Left lung (tissue), 10 donors: ENCODE measurements around the gene TCEA3. TPM values are rescaled to one million over a fixed set of nuclear protein-coding genes. Genes with fewer than 3 reads are reported as not detected.
A peak's percentile ranks its signal among the peaks of the same experiment; 100 is the strongest.

ENCODE experiments used
- ATAC-seq: fragments of 200-7000 bp; cut with Tn5 transposase; one replicate; pipeline ENCODE4 v1.9.1; 2020; ENCODE audit warnings: moderate library complexity
- DNase-seq, 4 donors: peaks; one replicate each; pipeline ENCODE4 v3.0.0-alpha.2; 2013 to 2020
- H3K27ac ChIP-seq, 2 donors: fragments of 200-600 bp; sonication (generic) in 1 of 2; one replicate each; pipeline versions ENCODE4 v1.5.0 to v1.8.0; 2020 to 2021
- H3K27me3 ChIP-seq, 2 donors: fragments of 200-600 bp; sonication (generic) in 1 of 2; one replicate each; pipeline versions ENCODE4 v1.5.0 to v1.8.0; 2020 to 2021
- H3K36me3 ChIP-seq, 2 donors: fragments of 200-600 bp; sonication (generic) in 1 of 2; one replicate each; pipeline versions ENCODE4 v1.5.0 to v1.8.0; 2020 to 2021
- H3K4me1 ChIP-seq, 2 donors: fragments of 200-600 bp; one replicate each; pipeline ENCODE4 v1.8.0; 2021
- H3K4me3 ChIP-seq, 2 donors: fragments of 200-600 bp; sonication (generic) in 1 of 2; one replicate each; pipeline versions ENCODE4 v1.5.0 to v1.8.0; 2020 to 2021; ENCODE audit warnings: mild to moderate bottlenecking in 1 of 2
- H3K9me3 ChIP-seq, 2 donors: fragments of 200-600 bp; sonication (generic) in 1 of 2; one replicate each; pipeline versions ENCODE4 v1.5.0 to v1.8.0; 2020 to 2021
- CTCF ChIP-seq, 2 donors: fragments of 200-600 bp; sonication (generic) in 1 of 2; IDR thresholded peaks; one replicate each; pipeline versions ENCODE4 v1.5.0 to v1.8.0; 2021; ENCODE audit warnings: antibody characterized with exemption in 2 of 2
- intact Hi-C, 2 donors: fragments of 100-400 bp; cut with DNase I; formaldehyde crosslinking; loops; one replicate each; pipeline versions ENCODE4 v1.11.2 to v1.14.2; 2022
- polyA plus RNA-seq, 6 donors: library from polyadenylated mRNA; unstranded; fragments of 120-200 nt; gene quantifications; one replicate each; pipeline ENCODE4 v1.2.1, GENCODE V29; 2013; ENCODE audit not compliant: insufficient read length in 6 of 6
- total RNA-seq, 2 donors: library from RNA; stranded (reverse); fragmentation: NEBNext Ultra II Directional; extraction: Animal tissue kit (Norgen Biotek cat#: 25700); gene quantifications; one replicate each; pipeline ENCODE4 v1.2.1, GENCODE V29; 2021
- donor health status: DM: no; HTN: yes; CAD: no.
- donor health status: DM: no; HTN: no; CAD: no.

TCEA3 gene
- total and polyA plus RNA-seq, 8 donors = 15.5 to 43.2 (median 28.0) TPM

- Histone ChIP-seq H3K9me3 (no peaks in the 10 kb centered on the region), H3K27me3 (no peaks in the 10 kb centered on the region), H3K36me3 (peaks cover 0 to 4% of the 10 kb centered on the region in 2 donors), H3K4me1 (peaks cover 6 to 23% of the 10 kb centered on the region in 2 donors), H3K27ac (no peak overlapping the region), H3K4me3 (no peak overlapping the region)
- ATAC-seq (no peak), DNase-seq (no peak)
- intact Hi-C loops = no loop called here
- TF ChIP-seq CTCF (IDR thresholded peaks at IDR 0.05) = no peak
Observed at GRCh38 chr1:23449306-23449705, 24.8 kb upstream of the TCEA3 start.

GRCh38 chr1:23448846-23449245 lies 24.3 kb upstream of the TCEA3 start:
- H3K9me3 ChIP-seq = no peaks in the 10 kb centered on the region
- ATAC-seq = no peak
- peaks cover 0 to 4% of the 10 kb centered on the region in 2 donors for H3K36me3 ChIP-seq
- H3K4me1 ChIP-seq = peaks cover 7 to 26% of the 10 kb centered on the region in 2 donors
- intact Hi-C loops = no loop called here
- no peak overlapping the region for H3K4me3 ChIP-seq
- H3K27ac ChIP-seq = no peak overlapping the region
- no peaks in the 10 kb centered on the region for H3K27me3 ChIP-seq
- no peak for TF ChIP-seq CTCF (IDR thresholded peaks at IDR 0.05)
- DNase-seq = no peak

DNA sequence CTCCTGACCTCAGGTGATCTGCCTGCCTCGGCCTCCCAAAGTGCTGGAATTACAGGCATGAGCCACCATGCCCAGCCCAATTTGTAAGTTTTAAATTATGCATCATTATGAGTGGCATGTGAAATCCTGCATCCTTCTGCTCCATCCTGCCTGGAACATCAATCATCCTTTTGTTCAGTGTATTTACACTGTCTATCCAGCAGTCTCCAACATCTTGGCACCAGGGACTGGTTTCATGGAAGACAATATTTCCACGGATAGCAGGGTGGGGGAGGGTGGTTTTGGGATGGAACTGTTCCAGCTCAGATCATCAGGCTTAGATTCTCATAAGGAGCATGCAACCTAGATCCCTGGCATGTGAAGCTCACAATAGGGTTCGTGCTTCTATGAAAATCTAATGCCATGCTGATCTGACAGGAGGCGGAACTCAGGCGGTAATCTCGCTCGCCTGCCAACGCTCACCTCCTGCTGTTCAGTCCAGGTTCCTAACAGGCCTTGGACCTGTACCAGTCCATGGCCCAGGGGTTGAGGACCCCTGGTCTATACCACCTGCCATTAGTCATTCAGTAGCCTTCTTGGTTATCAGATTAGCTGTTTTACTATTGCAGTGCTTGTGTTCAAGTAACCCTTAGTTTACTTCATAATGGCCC lies 22.2 kb upstream of the TCEA3 start:
- ATAC-seq (no peak), DNase-seq (no peak)
- no peak for TF ChIP-seq CTCF (IDR thresholded peaks at IDR 0.05)
- Histone ChIP-seq H3K27ac (no peak overlapping the region), H3K9me3 (no peaks in the 10 kb centered on the region), H3K36me3 (peaks cover 0 to 8% of the 10 kb centered on the region in 2 donors), H3K4me1 (peaks cover 7 to 26% of the 10 kb centered on the region in 2 donors), H3K4me3 (no peak overlapping the region), H3K27me3 (no peaks in the 10 kb centered on the region)
- intact Hi-C loops = no loop called here

DNA sequence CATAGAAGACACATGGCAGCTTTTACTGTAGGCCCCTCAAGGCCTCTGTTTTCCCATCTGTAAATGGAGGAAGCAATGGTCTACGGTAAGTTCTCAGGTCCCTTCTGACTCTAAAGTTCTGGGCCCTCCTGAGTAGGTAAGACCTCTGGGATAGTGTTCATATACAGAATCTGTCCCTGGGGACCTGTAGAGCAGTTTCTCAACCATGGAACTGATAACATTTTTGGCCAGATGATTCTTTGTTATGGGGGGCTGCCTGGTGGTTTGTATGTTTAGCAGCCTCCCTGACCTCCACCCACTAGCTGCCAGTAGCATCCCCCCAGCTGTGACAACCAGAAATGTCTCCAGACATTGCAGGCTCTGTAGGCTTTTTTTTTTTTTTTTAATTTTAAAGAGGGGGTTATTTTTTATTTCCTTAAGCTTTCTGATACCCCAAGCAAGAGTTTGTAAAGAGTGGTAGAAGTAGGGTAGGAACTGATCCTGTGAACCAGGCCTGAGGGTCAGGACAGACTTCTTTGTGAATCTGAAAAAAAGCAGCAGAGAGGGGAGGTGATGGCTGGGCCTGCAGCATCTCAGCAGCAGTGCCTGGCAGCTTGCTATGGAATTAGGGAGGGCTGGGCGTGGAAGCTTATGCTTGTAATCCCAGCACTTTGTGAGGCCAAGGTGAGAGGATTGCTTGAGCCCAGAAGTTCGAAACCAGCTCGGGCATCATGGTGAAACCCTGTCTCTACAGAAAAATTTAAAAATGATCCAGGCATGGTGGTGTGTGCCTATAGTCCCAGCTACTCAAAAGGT lies 20.2 kb upstream of the TCEA3 start:
- H3K4me3 ChIP-seq = peak overlapping the region in 1 of 2 donors; percentile 30
- H3K27me3 ChIP-seq = no peaks in the 10 kb centered on the region
- H3K4me1 ChIP-seq = peaks cover 4 to 23% of the 10 kb centered on the region in 2 donors
- TF ChIP-seq CTCF (IDR thresholded peaks at IDR 0.05) = no peak
- peak; percentile 44 for ATAC-seq
- H3K9me3 ChIP-seq = no peaks in the 10 kb centered on the region
- intact Hi-C loops = no loop called here
- H3K36me3 ChIP-seq = peaks cover 0 to 8% of the 10 kb centered on the region in 2 donors
- DNase-seq = peak in 1 of 4 donors; percentile 33
- H3K27ac ChIP-seq = peak overlapping the region; percentile 66 to 80

- ATAC-seq (peak; percentile 89), DNase-seq (peak in 1 of 4 donors; percentile 84)
- intact Hi-C loops = no loop called here
- Histone ChIP-seq H3K4me3 (peak overlapping the region in 1 of 2 donors; percentile 30), H3K4me1 (peaks cover 4 to 21% of the 10 kb centered on the region in 2 donors), H3K9me3 (no peaks in the 10 kb centered on the region), H3K27ac (peak overlapping the region; percentile 66 to 80), H3K36me3 (peaks cover 0 to 5% of the 10 kb centered on the region in 2 donors), H3K27me3 (no peaks in the 10 kb centered on the region)
- no peak for TF ChIP-seq CTCF (IDR thresholded peaks at IDR 0.05)
Observed at GRCh38 chr1:23444104-23444533, 19.6 kb upstream of the TCEA3 start.
